Activated effector memory CD4-positive, alpha-beta T cell treated with anti-CD3 and anti-CD28 coated beads, Interleukin-2, amount 50 U/mL, for 16 hours (primary cell): ENCODE results near the gene LIN37.
"Not testable (repeated sequence)": the region's sequence is repeated elsewhere in the genome, so short reads cannot be mapped to it uniquely, and the experiment has no call there.

ENCODE experiments used
- DNase-seq: peaks from one replicate; pipeline ENCODE4 v3.0.0-alpha.2; 2020

The LIN37 gene

GRCh38 chr19:35790981-35791813 is 42.8 kb downstream of the LIN37 start:
- DNase-seq: no peak

GRCh38 chr19:35791814-35792279 is 43.5 kb downstream of the LIN37 start:
- DNase-seq: no peak

GRCh38 chr19:35792312-35792711 is 43.9 kb downstream of the LIN37 start:
- no peak for DNase-seq

- no peak for DNase-seq
Observed at GRCh38 chr19:35792888-35793287, 44.5 kb downstream of the LIN37 start.

- no peak for DNase-seq
Observed at GRCh38 chr19:35793381-35794165, 45.2 kb downstream of the LIN37 start.

- not testable (repeated sequence) for DNase-seq
Observed at GRCh38 chr19:35795564-35795963, 47.2 kb downstream of the LIN37 start.

GRCh38 chr19:35796645-35797542 is 48.5 kb downstream of the LIN37 start:
- DNase-seq: no peak

- no peak for DNase-seq
Observed at GRCh38 chr19:35797663-35798062, 49.3 kb downstream of the LIN37 start.

GRCh38 chr19:35801828-35802227 is 53.5 kb downstream of the LIN37 start:
- DNase-seq: no peak
